Measurements from ENCODE around the gene UBE2J2.

GRCh38 chr1:1213345-1214265 is 60.0 kb downstream of the UBE2J2 start, which contains the start of gene TNFRSF4:
- TF ChIP-seq, protein P1, sequence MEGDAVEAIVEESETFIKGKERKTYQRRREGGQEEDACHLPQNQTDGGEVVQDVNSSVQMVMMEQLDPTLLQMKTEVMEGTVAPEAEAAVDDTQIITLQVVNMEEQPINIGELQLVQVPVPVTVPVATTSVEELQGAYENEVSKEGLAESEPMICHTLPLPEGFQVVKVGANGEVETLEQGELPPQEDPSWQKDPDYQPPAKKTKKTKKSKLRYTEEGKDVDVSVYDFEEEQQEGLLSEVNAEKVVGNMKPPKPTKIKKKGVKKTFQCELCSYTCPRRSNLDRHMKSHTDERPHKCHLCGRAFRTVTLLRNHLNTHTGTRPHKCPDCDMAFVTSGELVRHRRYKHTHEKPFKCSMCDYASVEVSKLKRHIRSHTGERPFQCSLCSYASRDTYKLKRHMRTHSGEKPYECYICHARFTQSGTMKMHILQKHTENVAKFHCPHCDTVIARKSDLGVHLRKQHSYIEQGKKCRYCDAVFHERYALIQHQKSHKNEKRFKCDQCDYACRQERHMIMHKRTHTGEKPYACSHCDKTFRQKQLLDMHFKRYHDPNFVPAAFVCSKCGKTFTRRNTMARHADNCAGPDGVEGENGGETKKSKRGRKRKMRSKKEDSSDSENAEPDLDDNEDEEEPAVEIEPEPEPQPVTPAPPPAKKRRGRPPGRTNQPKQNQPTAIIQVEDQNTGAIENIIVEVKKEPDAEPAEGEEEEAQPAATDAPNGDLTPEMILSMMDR (IDR thresholded peaks at IDR 0.05): no peak
- no peak for TF ChIP-seq POLR2AphosphoS5 (IDR thresholded peaks at IDR 0.05; ENCODE audit: insufficient read depth in 1 of 2, low read depth in 1 of 2)
